ENCODE measurements around the gene CA9. TPM values are rescaled to one million over a fixed set of nuclear protein-coding genes. Genes with fewer than 3 reads are reported as not detected.

CA9 gene
- total RNA-seq, 1 donor from 2014 or later = 3.9 TPM

- H3K4me1 ChIP-seq = no peaks in the 10 kb centered on the region
- peaks cover 98% of the 10 kb centered on the region in 2 donors for H3K36me3 ChIP-seq
- TF ChIP-seq, protein P1, sequence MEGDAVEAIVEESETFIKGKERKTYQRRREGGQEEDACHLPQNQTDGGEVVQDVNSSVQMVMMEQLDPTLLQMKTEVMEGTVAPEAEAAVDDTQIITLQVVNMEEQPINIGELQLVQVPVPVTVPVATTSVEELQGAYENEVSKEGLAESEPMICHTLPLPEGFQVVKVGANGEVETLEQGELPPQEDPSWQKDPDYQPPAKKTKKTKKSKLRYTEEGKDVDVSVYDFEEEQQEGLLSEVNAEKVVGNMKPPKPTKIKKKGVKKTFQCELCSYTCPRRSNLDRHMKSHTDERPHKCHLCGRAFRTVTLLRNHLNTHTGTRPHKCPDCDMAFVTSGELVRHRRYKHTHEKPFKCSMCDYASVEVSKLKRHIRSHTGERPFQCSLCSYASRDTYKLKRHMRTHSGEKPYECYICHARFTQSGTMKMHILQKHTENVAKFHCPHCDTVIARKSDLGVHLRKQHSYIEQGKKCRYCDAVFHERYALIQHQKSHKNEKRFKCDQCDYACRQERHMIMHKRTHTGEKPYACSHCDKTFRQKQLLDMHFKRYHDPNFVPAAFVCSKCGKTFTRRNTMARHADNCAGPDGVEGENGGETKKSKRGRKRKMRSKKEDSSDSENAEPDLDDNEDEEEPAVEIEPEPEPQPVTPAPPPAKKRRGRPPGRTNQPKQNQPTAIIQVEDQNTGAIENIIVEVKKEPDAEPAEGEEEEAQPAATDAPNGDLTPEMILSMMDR (IDR thresholded peaks at IDR 0.05) = no peak
- H3K4me3 ChIP-seq = no peak overlapping the region
- intact Hi-C loops (cut with DNase I) = no loop called here
- no peaks in the 10 kb centered on the region for H3K9me3 ChIP-seq
- no peaks in the 10 kb centered on the region for H3K27me3 ChIP-seq
- peak overlapping the region; percentile 61 for H3K27ac ChIP-seq
- no peak for DNase-seq (ENCODE audit: low spot score in 2 of 2)
Measured at GRCh38 chr9:35706951-35707350, 33.2 kb downstream of the CA9 start.

DNA sequence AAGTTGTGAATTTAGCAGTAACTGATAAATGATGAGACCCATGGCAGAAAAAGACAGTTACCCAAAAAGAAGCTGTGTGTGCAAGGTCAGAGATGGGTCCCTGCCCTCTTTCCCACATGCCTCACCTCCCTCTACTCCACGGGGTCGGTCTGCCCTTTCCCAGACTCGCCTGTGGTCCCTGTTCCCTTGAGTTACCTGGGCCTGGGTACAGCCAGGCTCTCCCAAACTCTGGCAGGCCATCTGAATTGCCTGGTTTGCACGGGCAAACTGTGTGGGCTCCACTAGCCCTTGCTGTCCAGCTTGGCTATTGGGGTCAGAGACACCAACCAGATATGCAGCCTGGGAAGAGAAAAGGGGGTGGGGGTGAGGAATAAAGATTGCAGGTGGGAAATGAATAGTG is 34.4 kb downstream of the CA9 start:
- H3K9me3 ChIP-seq = no peaks in the 10 kb centered on the region
- peak overlapping the region in 1 of 2 donors; percentile 61 for H3K27ac ChIP-seq
- H3K4me1 ChIP-seq = no peaks in the 10 kb centered on the region
- no peak for DNase-seq (ENCODE audit: low spot score in 2 of 2)
- TF ChIP-seq, protein P1 (IDR thresholded peaks at IDR 0.05) = no peak
- H3K36me3 ChIP-seq = peaks cover 98% of the 10 kb centered on the region in 2 donors
- H3K4me3 ChIP-seq = no peak overlapping the region
- no peaks in the 10 kb centered on the region for H3K27me3 ChIP-seq
- intact Hi-C loops (cut with DNase I) = no loop called here

- Histone ChIP-seq H3K4me3 (no peak overlapping the region), H3K36me3 (peaks cover 98% of the 10 kb centered on the region in 2 donors), H3K9me3 (no peaks in the 10 kb centered on the region), H3K27ac (peak overlapping the region; percentile 17 to 40), H3K27me3 (no peaks in the 10 kb centered on the region), H3K4me1 (no peaks in the 10 kb centered on the region)
- intact Hi-C loops (cut with DNase I) = no loop called here
- TF ChIP-seq, protein P1 (IDR thresholded peaks at IDR 0.05) = no peak
- no peak for DNase-seq (ENCODE audit: low spot score in 2 of 2)
Measured at GRCh38 chr9:35710818-35711500, 37.2 kb downstream of the CA9 start.

GRCh38 chr9:35711501-35712428 is 38.0 kb downstream of the CA9 start:
- H3K27ac ChIP-seq = peak overlapping the region; percentile 1 to 17

GRCh38 chr9:35712762-35713400 is 39.2 kb downstream of the CA9 start:
- Histone ChIP-seq H3K27me3 (no peaks in the 10 kb centered on the region), H3K4me1 (peaks cover 0 to 3% of the 10 kb centered on the region in 2 donors), H3K36me3 (peaks cover 98% of the 10 kb centered on the region in 2 donors), H3K4me3 (no peak overlapping the region), H3K9me3 (no peaks in the 10 kb centered on the region), H3K27ac (peak overlapping the region in 1 of 2 donors; percentile 35)
- TF ChIP-seq, protein P1 (IDR thresholded peaks at IDR 0.05) = no peak
- intact Hi-C loops (cut with DNase I) = no loop called here
- DNase-seq (ENCODE audit: low spot score in 2 of 2) = no peak

More at GRCh38 chr9:35711501-35712428, 38.0 kb downstream of the CA9 start:
- intact Hi-C loops (cut with DNase I) = no loop called here
- TF ChIP-seq, protein P1 (IDR thresholded peaks at IDR 0.05) = no peak
- Histone ChIP-seq H3K4me3 (no peak overlapping the region), H3K36me3 (peaks cover 98% of the 10 kb centered on the region in 2 donors), H3K27me3 (no peaks in the 10 kb centered on the region), H3K9me3 (no peaks in the 10 kb centered on the region), H3K4me1 (peaks cover 0 to 3% of the 10 kb centered on the region in 2 donors)
- DNase-seq (ENCODE audit: low spot score in 2 of 2) = no peak
